Right atrium auricular region (tissue), 2 donors: ENCODE data around the gene STC2. TPM values are rescaled to one million over a fixed set of nuclear protein-coding genes. Genes with fewer than 3 reads are reported as not detected.

Experiments used
- DNase-seq: peaks from one replicate; pipeline ENCODE4 v3.0.0-alpha.2; 2019; ENCODE audit warnings: low spot score
- H3K27ac ChIP-seq, 2 donors: fragments of 200-600 bp; sonication (generic); 1 replicate in 1 of 2; 2 replicates in 1 of 2; pipeline ENCODE4 v1.5.1; 2016 to 2019
- H3K27me3 ChIP-seq, 2 donors: fragments of 200-600 bp; sonication (generic); one replicate each; pipeline versions ENCODE4 v1.5.1 to v1.6.0; 2017 to 2019
- H3K36me3 ChIP-seq: fragments of 200-600 bp; sonication (generic); one replicate; pipeline ENCODE4 v1.5.1; 2016
- H3K4me1 ChIP-seq, 2 donors: fragments of 200-600 bp; sonication (generic); one replicate each; pipeline versions ENCODE4 v1.5.1 to v1.6.0; 2017 to 2019
- H3K4me3 ChIP-seq, 2 donors: fragments of 200-600 bp; sonication (generic); 1 replicate in 1 of 2; 2 replicates in 1 of 2; pipeline ENCODE4 v1.5.1; 2017 to 2019; ENCODE audit warnings: mild to moderate bottlenecking in 1 of 2, moderate library complexity in 1 of 2
- H3K9me3 ChIP-seq, 2 donors: fragments of 200-600 bp; sonication (generic); one replicate each; pipeline ENCODE4 v1.5.1; 2019
- total RNA-seq, 2 donors: library from RNA; depleted of rRNA; stranded (reverse); fragments of >200 nt; gene quantifications; one replicate each; pipeline ENCODE4 v1.1.0, GENCODE V29; 2016
- TF ChIP-seq, protein P1 (sequence below), 2 donors: fragments of 200-600 bp; sonication (generic); IDR thresholded peaks; one replicate each; pipeline ENCODE4 v1.5.1; 2019; ENCODE audit warnings: antibody characterized with exemption in 2 of 2

Gene STC2
- total RNA-seq, 2 donors from 2014 or later = 16.0 to 16.1 TPM

DNA sequence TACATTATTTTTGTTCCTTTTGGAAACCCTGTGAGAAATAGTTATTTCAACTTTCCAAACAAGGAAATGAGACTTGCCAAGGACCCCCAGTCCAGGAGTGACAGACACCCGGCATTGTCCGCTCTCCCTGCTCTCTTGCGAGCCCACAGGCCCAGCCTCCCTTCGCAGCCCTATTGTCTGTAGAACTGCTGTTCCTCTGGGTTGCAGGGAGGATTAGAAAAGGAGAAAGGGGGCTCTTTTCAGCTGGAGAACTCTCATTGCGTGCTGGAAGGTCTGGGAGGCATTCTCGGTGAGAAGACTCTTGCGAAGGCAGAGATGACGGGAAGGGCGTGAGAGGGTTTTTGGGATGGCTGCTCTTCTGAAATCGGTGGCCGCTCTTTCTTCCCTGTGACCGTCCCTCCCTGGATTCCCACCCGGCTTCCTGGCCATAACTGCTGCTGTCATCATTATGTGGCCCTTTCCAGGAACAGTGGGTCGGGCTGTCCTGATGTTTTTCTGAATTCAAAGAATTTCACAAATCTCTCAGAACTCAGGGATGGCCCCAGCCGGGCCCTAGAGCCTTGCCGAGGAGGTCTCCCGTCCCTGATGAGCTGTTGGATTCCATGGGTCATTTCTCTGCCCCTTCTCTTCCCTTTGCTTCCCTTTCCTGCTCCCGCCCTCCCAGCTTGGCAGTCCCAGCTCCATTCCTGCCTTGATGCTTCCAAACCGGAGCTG is 29.8 kb downstream of the STC2 start:
- Histone ChIP-seq H3K27me3 (no peaks in the 10 kb centered on the region), H3K27ac (no peak overlapping the region), H3K36me3 (no peaks in the 10 kb centered on the region), H3K4me3 (no peak overlapping the region), H3K4me1 (peaks cover 0 to 13% of the 10 kb centered on the region in 2 donors), H3K9me3 (no peaks in the 10 kb centered on the region)
- DNase-seq = no peak
- TF ChIP-seq, protein P1, sequence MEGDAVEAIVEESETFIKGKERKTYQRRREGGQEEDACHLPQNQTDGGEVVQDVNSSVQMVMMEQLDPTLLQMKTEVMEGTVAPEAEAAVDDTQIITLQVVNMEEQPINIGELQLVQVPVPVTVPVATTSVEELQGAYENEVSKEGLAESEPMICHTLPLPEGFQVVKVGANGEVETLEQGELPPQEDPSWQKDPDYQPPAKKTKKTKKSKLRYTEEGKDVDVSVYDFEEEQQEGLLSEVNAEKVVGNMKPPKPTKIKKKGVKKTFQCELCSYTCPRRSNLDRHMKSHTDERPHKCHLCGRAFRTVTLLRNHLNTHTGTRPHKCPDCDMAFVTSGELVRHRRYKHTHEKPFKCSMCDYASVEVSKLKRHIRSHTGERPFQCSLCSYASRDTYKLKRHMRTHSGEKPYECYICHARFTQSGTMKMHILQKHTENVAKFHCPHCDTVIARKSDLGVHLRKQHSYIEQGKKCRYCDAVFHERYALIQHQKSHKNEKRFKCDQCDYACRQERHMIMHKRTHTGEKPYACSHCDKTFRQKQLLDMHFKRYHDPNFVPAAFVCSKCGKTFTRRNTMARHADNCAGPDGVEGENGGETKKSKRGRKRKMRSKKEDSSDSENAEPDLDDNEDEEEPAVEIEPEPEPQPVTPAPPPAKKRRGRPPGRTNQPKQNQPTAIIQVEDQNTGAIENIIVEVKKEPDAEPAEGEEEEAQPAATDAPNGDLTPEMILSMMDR (IDR thresholded peaks at IDR 0.05) = no peak

DNA sequence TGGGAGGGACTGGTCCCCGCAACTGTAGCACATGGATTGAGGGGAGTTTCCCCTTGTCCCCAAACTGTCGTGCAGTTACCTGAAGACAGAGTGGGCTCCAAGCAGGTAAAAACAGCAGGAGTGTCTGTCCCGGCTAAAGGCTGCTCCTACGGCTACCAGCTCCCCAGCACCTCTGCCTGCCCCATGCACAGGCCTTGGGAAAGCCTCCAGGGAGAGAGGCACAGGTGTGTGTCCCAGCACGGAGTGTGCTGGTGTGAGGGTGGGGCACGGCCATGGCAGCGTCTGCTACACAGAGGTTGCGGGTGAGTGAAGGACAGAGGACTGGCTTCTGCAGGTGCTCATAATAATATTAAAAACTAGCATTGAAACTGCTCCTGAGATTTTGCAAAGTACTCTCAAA is 30.4 kb downstream of the STC2 start:
- no peak for DNase-seq
- no peak overlapping the region for H3K27ac ChIP-seq
- H3K4me1 ChIP-seq = peaks cover 0 to 13% of the 10 kb centered on the region in 2 donors

DNA sequence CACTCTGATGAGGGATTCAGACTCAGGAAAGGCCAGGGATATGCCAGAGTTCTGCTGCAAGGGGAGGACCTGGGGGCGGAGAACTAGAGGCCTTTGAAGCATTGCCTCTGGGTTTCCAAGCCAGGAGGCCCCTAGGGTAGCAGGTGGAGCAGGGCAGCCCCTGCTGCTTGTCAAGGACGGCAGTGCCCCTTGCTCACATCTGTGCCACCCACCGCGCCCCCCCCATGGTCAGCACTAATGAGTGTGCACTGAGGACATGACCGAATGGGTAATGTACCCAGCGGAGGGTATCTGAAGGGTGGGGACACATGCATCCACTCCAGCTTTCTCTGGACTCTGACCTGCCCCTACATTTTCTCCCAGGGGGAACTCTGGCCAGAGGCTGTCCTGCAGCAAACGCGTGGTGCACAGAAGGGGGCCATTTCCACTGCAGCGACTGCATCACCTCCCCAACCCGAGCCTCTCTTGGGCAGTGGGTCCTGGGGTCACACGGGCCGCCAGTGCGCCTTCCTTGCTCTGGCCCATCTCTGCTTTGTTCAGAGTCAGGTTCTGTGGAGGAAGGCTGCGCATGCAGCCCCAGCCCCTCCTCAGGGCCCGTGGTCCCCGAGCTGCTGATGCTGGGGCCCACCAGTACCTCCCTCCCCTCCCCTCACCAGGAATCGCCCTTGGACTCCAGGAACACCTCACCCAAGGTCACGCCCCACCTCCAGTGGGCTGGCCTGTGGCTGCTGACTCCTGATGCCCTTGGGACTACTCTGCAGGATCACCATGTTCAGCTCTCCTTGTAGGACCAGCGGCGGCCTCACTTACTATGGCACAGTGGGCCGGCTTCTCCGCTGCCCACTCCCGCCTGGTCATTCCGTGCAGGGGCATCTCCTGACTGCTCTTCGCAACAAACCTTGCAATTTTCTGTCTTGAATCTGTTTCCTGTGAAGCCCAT is 31.2 kb downstream of the STC2 start:
- TF ChIP-seq, protein P1 (IDR thresholded peaks at IDR 0.05) = no peak
- Histone ChIP-seq H3K4me3 (no peak overlapping the region), H3K36me3 (no peaks in the 10 kb centered on the region), H3K9me3 (no peaks in the 10 kb centered on the region), H3K27me3 (no peaks in the 10 kb centered on the region), H3K27ac (no peak overlapping the region), H3K4me1 (peaks cover 0 to 13% of the 10 kb centered on the region in 2 donors)
- DNase-seq = no peak

More for the DNA sequence above, 30.4 kb downstream of the STC2 start:
- no peaks in the 10 kb centered on the region for H3K9me3 ChIP-seq
- no peaks in the 10 kb centered on the region for H3K27me3 ChIP-seq
- H3K36me3 ChIP-seq = no peaks in the 10 kb centered on the region
- TF ChIP-seq, protein P1 (IDR thresholded peaks at IDR 0.05) = no peak
- no peak overlapping the region for H3K4me3 ChIP-seq

GRCh38 chr5:173295796-173296195 is 32.4 kb downstream of the STC2 start:
- TF ChIP-seq, protein P1 (IDR thresholded peaks at IDR 0.05) = no peak
- H3K4me3 ChIP-seq = no peak overlapping the region
- no peaks in the 10 kb centered on the region for H3K9me3 ChIP-seq
- H3K4me1 ChIP-seq = peaks cover 0 to 18% of the 10 kb centered on the region in 2 donors
- H3K27me3 ChIP-seq = no peaks in the 10 kb centered on the region
- H3K36me3 ChIP-seq = no peaks in the 10 kb centered on the region
- no peak for DNase-seq
- no peak overlapping the region for H3K27ac ChIP-seq

DNA sequence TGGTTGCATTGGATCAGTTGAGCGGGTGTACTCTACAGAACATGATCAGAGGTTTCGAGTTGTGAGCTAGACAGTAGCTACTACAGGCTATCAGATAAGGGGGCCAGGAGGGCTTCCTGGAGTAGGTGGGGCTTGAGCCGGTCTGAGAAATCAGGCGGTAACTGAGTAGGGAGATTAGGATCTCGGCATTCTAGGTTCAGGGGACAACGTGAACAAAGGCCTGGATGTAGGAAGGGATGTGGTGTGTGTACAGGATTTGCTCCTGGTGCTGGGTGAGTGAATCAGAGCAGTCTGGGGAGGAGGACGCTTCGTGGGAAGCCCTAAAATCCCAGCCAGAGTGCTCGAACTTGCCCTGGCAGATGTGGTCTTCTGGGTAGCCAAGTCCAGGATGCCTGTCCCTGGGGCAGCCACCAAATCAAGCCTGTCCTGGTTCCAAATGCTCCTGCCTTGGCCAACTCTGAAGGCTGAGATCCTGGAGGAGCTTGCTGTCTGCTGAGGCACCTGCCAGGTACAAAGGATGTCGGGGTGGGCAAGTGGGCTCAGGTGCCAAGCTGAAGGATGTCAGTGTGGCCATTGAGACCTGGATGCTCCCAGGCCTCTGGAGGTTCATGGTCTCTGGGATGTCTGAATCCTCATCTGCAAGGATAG is 33.4 kb downstream of the STC2 start:
- Histone ChIP-seq H3K36me3 (no peaks in the 10 kb centered on the region), H3K27me3 (no peaks in the 10 kb centered on the region), H3K27ac (no peak overlapping the region), H3K4me1 (peaks cover 0 to 24% of the 10 kb centered on the region in 2 donors), H3K9me3 (no peaks in the 10 kb centered on the region), H3K4me3 (peak overlapping the region in 1 of 2 donors; percentile 24)
- DNase-seq = no peak
- TF ChIP-seq, protein P1 (IDR thresholded peaks at IDR 0.05) = no peak
